ENCODE measurements around the gene CREB3L1.

Gene CREB3L1

DNA sequence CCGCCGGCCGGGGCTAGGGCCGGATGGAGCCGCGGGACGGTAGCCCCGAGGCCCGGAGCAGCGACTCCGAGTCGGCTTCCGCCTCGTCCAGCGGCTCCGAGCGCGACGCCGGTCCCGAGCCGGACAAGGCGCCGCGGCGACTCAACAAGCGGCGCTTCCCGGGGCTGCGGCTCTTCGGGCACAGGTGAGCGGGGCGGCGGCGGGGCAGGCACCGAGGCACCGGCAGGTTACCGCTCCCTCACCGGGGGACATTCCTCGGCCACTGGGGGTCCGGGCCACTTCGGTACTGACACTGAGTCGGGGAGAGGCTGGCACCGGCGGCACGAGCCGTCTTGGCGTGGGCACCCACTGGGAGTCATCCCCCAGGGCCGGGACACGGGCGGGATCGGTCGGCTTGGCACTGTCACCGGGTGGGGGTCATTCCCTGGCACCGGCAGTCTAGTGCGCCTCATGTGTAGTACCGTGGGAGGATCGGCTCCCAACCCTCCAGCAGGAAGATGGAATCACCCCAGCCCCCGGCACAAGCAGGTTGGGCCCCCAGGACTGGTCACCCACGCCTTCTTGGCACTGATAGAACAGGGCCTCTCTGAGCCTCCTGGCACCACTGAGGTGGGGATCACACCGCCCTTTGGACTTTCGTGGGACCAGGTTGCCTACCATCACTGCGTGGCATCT lies 70.3 kb downstream of the CREB3L1 start:
- DNase-seq, result no peak

DNA sequence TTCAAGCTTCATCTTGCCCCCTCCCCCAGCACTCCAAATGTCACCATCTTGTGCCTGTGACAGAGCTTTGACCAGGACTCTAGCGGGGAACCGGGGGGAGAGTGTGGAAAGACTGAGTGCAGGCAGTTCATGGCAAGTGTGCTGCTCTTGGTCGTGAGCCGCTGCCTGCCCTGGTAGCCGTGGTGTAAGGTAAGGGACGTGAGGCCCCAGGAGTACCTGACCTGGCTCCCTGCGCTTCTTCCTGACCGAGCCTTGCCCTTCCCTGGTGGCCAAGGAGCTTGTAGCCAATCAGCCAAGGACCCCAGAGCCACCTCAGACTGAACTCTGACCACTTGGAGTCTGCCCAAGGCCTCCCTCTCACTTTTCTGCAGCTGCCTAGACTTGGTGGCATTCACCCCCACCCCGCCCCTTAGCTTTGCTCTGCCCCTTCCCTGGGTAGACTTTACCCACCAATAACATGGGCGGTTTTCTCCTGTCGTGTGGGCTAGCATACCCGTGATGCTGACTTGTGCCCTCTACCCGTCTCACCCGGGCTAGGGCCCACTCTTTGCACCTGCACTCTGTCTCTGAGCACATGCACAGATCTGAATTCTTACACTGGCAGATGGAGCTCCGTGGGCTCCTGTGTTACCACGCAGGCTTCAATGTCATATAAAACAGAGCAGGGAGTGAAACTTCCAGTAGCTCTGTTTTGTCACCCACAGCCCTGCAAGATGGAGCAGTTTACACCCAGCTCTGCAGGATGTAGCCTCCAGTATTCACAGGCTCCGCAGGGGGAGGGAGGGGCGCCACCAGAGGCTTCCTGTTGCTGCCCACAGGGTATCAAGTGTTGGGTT lies 71.3 kb downstream of the CREB3L1 start:
- peak; percentile 36 for DNase-seq

DNA sequence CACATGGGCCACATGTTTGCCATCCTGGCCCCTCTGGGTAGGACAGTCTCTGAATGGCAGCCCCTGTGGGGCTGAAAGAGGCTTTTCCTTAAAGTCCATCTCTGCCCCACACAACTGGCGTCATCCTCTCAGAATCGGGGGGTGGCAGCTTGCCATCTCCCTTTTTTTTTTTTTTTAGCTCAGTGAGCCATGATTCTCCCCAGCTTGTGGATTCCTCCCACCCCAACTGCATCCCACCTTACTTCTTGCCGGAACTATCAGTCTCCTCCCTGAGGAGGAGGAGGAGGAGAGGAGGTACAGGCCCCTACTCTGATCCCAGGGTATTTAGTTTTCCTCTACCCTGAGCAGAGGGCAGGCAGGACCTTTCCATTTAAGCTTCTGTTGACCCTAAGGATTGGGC lies 73.2 kb downstream of the CREB3L1 start:
- no peak for DNase-seq

DNA sequence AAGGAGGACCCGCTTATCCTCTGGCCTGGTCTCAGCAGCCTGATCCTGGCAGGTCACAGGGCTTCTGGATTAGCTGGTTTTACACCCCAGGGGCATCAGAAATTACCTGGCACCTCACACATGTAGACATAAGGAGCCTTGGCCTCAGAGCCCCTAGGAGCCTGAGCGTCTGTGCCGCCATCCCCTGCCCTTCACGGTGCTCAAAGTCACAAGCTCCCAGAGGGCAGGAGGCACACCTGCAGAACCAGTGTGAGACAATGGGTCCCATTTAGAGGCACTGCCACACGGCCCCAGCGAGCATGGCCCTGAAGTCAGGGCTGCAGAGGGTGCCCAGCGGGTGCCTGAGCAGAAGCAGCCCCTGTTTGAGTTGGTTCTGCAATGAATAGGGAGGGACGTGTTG lies 73.7 kb downstream of the CREB3L1 start:
- no peak for DNase-seq

DNA sequence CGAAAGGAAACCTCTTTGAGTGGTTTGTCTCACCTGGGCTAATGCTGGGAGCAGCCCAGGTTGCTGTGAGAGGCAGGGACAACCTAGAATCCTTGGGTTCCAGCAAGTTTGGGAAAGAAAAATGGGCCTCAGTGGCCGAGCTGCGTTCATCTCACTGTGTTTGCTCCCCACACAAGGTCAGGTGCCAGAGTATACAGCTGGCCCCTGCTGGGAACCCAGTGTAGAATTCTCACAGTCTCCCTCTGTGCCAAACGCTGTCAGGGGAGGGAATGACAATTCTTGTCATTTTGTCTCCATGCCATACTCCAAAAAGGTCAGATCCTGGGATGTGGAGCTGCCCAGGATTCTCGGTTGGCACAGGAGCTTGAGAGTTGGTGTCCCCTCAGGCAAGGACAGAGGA lies 74.1 kb downstream of the CREB3L1 start:
- DNase-seq, result no peak

DNA sequence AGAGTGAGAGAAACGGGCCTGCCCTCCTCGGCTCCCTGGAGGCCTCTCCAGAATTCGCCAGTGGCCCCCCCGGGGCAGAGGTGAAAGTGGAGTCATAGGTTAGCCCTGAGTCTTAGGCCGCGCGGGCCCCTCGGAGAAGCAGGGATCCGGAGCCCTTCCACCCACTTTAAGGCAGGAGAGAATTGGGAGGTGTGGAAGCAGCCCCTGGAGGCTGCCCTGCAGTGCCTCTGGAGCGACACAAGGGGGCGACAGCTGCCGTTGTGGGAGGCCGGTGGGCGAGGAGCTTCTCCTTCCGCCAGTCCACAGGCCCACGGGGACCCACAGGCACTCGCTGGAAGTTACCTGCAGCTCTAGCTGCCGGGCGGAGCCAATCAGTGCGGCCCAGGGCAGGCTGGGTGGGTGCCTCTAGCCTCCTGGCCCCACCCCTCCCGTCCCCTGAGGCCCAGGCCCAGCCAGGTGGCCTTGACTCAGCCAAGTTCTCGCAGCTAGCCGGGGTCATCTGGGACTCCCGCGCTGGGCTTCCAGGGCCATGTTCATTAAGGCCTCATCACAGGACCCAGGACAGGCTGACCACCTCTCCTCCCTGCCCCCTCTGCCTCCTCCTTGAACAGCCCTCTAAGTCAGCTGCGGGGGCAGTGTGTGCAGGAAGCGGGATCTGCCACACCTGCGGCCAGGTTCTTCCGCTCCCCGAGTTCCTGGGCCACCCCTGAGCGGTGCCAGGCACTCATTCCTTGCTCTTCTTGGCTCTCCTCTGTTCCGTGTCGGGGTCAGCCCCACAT lies 74.8 kb downstream of the CREB3L1 start:
- peak; percentile 77 for DNase-seq

DNA sequence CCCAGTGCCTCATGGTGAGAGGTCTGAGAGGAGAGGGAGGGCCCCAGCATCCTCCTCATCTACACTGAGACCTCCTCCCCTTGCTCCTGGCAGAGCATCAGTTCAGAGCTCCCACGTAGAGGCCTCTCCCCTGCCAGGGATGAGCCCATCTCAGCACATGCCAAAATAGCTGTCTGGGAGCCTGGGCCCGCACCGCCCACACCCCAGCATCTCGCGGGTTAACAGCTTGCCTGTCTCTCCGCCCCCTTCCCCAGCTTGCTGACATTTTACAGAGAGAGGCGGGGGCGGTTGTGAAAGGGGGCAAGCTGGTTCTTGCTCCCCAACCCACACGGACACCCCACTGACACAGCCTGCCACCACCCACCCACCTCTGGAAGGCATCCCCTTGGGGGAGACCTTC lies 76.2 kb downstream of the CREB3L1 start:
- no peak for DNase-seq

DNA sequence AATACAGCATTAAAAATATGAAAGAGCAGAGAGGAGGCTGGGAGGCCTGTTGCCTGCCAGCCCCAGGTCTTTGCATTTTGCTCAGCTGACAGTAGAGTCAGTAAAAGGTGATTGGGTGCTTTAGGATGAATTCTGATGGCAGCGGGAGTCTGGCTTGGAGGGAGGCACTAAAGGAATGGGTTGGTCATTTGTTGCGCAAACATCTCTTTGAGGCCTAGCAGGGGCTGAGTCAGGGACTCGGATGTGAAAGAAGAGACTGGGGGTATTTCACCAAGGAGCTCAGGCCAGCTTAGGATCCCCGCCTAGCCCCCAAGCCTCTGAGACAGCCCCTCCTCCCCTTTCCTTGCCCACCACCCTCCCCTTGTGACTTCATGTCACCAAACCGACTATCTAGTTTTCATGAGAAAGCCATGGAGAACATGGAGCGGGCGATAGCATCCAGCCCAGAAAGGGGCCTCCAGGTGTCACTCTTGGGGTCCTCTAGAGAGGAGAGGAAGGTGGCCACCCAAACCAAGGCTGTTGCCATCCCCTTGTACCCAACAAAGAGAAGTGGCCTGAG lies 79.5 kb downstream of the CREB3L1 start:
- DNase-seq, result no peak

DNA sequence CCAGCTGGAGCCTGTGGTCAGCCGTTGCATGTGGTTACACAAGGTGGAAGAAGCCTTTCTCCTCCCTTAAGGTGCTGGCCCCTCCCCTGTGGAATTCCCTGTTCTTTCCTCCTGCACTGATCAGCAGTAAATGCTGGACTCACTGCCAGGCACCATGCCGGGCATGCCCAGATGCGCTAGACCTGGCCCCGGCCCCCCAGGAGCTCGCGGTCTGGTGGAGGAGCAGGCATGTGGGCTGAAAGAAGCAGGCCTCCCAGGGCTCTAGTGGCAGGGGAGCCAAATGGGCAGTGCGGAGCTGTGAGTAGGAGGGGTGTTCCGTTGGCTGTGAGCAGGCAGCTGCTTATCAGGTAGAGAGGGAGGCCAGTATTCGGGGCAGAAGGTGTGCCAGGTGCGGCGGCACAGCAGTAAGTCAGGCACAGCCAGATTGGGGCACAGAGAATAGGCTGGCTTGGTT lies 80.0 kb downstream of the CREB3L1 start:
- DNase-seq, result no peak

DNA sequence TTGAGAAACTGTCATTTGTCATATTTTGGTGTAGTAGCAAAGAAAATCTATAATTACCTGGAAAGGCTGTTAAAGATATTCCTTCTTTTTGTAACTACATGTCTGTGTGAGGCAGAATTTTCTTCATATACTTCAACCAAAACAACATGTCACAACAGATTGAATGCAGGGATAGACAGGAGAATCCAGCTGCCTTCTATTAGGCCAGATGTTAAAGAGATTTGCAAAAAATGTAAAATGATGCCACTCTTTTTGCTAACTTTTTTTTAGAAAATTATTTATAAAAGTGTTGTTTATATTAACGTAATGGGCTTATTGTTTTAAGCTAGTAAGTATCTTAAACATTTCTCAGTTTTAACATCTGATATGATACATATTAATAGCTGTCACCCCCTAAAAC lies 82.5 kb downstream of the CREB3L1 start:
- DNase-seq, result no peak

DNA sequence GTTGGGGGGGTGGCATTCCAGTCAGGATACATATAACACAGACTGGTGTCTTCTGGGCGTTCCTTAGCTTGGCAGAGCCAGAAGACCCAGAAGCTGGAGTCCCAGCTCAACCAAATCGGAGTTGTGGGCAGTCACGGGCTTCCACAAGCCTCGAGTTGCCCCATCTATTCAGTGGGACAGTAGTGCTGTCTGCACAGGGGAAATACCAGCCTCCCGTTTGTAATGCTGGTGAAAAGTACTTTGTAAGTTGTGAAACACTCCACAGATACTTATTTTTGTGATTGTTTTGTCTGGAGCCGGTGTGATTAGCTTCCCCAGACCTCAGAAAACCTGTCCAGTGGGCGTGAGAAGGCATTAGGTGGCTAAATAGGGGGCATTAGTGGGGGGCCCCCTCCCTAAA lies 83.4 kb downstream of the CREB3L1 start:
- no peak for DNase-seq

DNA sequence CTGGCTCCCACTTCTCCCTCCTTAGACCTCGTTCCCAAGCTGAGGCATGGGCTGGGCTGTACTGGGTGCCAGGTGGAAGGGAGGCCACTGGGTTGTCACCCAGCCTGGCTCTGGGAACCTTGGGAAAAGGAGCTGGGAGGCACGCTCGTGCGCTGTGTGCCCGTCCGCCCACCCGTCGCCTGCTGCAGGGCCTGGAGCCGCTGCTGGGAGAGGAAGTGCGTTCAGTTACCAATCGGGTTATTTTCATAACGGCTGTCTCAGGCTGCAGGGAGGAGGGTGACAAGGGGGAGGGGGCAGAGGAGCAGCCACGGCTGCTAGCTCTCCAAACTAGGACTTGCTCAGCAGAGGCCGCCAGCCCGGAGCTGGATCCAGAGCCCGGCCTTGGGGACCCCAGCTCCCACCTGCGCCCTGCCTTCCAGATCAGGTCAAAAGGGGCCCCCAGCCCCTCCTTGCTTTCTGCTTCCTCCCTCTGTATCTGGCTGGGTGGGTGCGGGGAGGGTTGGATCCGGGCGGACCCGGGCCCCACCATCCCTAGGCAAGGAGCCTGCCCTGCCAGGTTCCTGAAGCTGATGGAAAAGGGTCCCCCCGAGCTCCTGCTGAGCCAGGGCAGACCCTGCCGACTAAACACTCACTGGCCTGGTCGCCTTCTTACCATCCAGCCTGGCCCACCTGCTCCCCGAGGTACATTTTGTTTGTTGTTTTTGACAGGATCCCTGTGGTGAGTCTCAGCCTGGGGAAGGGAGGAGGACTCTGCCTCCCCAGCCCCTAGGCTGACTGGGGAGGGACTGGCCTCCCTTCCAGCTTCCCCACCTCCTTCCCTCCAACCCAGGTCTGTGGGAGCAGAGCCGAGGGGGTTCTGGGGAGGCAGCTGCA lies 84.1 kb downstream of the CREB3L1 start:
- DNase-seq, result peak; percentile 57

DNA sequence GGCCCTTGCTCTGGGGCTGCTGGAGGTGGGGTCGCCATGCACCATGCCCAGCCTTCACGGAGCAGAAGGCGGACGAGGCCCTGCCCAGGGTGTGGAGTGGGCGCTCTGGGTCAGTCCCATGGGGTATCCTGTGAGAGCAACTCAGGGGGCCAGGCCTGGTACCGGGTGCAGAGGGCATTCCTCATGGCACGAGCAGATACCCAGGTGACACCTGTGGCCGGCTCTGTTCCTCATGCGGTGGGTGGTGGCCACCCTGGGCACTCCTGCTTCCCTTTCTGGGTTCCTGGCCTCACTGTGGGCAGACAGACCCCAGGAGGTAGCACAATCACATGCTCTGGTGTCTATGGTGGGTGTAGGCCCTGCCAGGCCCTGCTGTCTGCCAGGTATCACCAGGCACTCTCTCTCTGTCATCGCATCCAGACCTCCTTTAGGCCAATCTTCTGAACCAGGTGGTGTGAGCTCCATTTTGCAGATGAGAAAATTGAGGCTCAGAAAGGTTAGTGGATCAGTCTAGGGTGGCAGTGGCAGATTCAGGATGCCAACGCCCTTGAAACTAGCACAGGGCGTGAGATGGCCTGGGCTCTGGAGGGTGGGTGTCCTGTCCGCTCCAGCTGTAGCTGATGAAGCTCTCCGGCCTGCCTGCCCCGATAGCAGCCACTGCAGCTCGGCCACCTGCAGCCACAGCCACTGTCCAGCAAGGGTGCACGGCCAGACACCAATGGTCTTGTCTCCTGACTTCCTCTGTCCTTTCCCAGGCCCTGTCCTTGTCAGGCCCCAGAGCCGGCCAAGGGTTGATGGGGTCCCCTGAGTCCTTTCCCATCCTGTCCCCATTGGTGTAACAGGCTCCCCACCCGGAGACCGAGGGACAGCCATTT lies 84.9 kb downstream of the CREB3L1 start:
- DNase-seq, result no peak

DNA sequence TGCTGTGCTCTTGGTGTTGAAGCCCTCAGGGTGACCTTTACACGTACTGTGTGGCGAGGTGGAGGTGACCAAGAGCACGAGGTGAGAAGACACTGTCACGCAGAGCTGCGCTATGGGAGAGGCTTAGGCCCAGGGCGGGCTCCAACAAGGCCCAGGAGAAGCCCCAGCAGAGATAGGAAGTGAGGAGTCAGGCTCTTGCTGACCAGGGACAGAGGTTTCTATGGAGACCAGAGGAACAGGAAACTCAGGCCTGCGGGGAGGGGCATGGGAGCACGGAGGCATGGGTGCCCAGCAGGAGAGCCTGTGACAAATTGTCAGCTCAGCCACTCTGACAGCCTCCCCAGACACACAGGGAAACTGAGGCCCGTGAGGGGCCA lies 85.6 kb downstream of the CREB3L1 start:
- no peak for DNase-seq

DNA sequence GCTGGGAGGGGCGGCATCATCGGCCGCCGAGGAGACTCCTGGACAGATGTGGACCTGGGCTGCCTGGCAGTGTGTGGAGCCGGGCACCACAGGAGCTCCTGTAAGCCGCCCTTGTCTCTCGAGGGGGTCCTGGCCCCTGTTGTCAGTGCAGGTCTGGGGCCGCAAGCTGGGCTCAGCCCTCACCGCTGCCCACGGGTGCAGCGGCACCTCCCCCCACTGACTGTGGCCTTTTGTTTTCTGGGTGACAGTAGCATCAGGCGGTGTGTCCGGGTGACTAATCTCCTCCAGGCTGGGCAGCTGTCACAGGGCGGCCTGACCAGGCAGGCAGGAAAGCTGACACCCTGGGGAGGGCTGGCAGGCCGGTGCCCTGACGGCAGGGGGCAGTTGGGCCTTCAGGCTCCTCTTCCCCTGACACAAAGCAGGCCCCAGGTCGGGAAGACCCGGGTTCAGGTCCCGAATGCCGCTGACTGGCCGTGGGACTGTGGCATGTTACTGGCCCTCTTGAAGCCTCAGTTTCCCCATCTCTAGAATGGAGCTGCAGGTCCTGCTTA lies 86.1 kb downstream of the CREB3L1 start:
- DNase-seq, result no peak

DNA sequence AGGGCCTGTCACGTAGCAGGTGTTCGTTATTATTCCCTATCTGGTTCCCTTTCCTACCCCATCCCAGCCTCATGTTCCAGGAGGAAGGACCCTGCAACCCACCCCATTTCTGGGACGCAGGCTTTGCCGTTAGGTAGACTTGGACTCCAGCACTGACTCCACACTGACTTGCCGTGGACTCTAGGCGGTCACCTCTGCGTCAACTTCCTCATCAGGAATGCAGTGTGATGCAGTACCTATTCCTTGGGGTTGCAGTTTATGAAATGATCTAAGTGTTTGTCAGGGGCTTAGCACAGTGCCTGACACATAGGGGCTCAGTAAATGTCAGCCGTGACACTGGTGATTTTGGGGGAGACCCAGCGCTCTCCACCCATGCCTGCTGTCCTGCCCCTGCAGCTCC lies 86.6 kb downstream of the CREB3L1 start:
- DNase-seq, result no peak

DNA sequence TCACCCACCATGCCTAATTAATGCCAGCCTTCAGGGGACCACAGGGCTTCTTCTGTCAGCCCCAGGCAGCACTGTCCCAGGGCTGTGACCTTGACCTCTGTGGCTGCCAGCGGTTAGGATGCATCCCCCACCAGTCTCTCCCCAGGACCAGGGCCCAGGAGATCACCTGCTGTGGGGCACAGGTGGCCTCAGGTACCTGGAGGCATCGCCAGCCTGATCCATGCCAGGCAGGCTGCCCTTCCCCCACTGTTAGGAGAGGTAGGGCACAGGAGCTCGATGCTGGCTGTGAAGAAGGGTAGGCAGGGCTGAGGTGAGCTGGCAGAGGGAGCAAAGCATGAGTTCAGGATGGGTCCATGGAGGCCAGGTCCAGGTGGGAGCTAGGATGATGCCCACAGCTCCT lies 87.3 kb downstream of the CREB3L1 start:
- DNase-seq, result no peak

DNA sequence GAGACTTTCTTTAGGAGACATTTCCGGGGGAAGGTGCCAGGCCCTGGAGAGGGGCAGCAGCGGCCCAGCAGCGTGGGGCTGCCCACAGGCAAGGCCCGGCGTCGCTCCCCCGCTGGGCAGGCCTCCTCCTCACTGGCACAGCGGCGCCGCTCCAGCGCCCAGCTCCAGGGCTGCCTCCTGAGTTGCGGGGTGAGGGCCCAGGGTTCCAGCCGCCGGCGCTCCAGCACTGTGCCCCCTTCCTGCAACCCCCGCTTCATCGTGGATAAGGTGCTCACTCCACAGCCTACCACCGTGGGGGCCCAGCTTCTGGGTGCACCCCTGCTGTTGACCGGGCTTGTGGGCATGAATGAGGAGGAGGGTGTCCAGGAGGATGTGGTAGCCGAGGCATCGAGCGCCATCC lies 88.8 kb downstream of the CREB3L1 start:
- DNase-seq, result no peak

DNA sequence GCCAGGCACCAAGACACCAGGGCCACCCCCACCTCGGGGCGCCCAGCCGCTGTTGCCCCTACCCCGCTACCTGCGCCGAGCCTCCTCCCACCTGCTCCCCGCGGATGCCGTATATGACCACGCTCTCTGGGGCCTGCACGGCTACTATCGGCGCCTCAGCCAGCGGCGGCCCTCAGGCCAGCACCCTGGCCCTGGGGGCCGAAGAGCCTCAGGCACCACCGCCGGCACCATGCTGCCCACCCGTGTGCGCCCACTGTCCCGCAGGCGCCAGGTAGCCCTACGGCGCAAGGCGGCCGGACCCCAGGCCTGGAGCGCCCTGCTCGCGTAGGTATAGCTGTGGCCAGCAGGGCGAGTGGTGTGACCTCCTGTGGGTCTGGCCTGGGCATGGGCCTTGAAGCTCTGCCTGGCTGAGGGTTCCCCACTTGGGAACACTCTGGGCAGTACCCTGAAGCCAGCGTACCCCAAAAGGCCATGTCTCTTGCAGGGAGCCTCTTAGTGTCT lies 89.2 kb downstream of the CREB3L1 start:
- DNase-seq, result no peak

DNA sequence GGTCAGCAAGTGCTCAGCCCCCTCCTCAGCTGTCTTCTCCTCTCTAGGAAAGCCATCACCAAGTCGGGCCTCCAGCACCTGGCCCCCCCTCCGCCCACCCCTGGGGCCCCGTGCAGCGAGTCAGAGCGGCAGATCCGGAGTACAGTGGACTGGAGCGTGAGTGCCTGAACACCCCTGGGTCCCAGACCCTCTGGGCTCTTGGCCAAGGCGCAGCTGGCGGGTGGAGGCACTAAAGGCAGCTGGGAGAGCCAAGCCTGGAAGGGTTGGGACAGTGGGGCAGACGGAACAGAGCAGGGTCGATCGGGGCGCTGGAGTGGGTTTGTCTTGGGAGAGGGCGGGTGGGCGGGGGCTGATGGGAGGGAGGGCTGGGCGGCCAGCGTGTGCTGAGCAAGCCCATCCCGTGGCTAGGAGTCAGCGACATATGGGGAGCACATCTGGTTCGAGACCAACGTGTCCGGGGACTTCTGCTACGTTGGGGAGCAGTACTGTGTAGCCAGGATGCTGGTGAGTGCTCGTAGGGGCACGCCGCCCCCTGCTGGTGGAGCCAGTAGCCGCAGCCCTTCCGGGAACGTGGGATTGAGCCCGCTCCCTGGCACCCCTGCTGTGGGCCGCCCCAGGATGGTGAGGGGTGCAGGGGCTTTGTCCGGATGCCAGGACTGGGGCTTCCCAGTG lies 89.9 kb downstream of the CREB3L1 start:
- peak; percentile 69 for DNase-seq

All from effector CD4-positive, alpha-beta T cell (primary cell).